C4-2B (cell line): Measurements from ENCODE around the gene ATP2B3.

Source experiments
- ZFX ChIP-seq: fragments of 450-650 bp; IDR thresholded peaks from 2 replicates; pipeline ENCODE4 v1.6.1; 2017
- TF ChIP-seq, protein P1 (sequence below): fragments of 450-650 bp; conservative IDR thresholded peaks from 2 replicates; pipeline ENCODE4 v1.5.1; 2017; ENCODE audit warnings: mild to moderate bottlenecking

DNA sequence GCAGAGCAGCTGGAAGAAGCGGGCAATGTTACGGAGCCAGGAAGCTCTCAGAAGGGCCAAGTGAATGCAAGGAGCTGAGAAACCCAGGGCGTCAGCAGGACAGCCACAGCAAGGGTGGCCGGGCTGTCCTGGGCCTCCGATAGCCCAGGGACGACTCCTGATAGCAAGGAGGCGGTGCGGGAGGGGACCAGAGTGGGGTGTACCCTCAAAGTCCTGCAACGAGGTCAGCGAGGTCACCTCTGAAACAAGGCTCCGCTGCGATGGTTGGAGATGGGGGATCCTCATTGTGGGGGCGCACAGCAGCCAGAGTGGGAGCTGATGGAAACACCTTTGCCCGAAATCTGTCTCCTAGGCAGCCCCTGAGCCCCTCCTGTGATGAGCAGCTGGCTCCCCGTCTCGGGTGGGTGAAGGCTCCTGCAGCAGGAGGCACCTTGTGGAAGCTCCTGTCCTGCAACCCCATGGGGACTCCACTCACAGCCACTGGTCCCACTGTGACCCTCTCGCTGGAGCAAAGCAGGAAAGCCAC is 85.8 kb downstream of the ATP2B3 start:
- TF ChIP-seq, protein P1, sequence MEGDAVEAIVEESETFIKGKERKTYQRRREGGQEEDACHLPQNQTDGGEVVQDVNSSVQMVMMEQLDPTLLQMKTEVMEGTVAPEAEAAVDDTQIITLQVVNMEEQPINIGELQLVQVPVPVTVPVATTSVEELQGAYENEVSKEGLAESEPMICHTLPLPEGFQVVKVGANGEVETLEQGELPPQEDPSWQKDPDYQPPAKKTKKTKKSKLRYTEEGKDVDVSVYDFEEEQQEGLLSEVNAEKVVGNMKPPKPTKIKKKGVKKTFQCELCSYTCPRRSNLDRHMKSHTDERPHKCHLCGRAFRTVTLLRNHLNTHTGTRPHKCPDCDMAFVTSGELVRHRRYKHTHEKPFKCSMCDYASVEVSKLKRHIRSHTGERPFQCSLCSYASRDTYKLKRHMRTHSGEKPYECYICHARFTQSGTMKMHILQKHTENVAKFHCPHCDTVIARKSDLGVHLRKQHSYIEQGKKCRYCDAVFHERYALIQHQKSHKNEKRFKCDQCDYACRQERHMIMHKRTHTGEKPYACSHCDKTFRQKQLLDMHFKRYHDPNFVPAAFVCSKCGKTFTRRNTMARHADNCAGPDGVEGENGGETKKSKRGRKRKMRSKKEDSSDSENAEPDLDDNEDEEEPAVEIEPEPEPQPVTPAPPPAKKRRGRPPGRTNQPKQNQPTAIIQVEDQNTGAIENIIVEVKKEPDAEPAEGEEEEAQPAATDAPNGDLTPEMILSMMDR: no peak
- TF ChIP-seq ZFX: no peak
